Small intestine (tissue), 7 donors: Measurements from ENCODE around the gene DCDC2C. TPM values are rescaled to one million over a fixed set of nuclear protein-coding genes. Genes with fewer than 3 reads are reported as not detected.

Source experiments
- DNase-seq, 2 donors: peaks; one replicate each; pipeline versions ENCODE4 v3.0.0 to v3.0.0-alpha.2; 2013
- FAIRE-seq: peaks from 2 replicates; lab custom pipeline; 2012; peaks lifted over from hg19 to GRCh38; lab: Jason Lieb, UNC
- H3K27ac ChIP-seq, 3 donors: one replicate each; pipeline ENCODE4 v1.5.1; 2013; ENCODE audit warnings: low read length in 2 of 3, mild to moderate bottlenecking in 2 of 3, control low read depth in 1 of 3, inconsistent platforms in 1 of 3, low read depth in 1 of 3, moderate library complexity in 1 of 3
- H3K27me3 ChIP-seq, 3 donors: one replicate each; pipeline ENCODE4 v1.6.1; 2013; ENCODE audit warnings: low read length in 3 of 3, inconsistent platforms in 1 of 3; ENCODE audit not compliant: control insufficient read depth in 3 of 3, insufficient read depth in 3 of 3
- H3K36me3 ChIP-seq, 3 donors: one replicate each; pipeline ENCODE4 v1.6.1; 2013; ENCODE audit warnings: low read length in 3 of 3, inconsistent platforms in 1 of 3, low read depth in 1 of 3, mild to moderate bottlenecking in 1 of 3, moderate library complexity in 1 of 3; ENCODE audit not compliant: control insufficient read depth in 3 of 3, insufficient read depth in 2 of 3
- H3K4me1 ChIP-seq, 3 donors: one replicate each; pipeline ENCODE4 v1.6.1; 2013; ENCODE audit warnings: low read length in 2 of 3, inconsistent platforms in 1 of 3, low read depth in 1 of 3, mild to moderate bottlenecking in 1 of 3, moderate library complexity in 1 of 3; ENCODE audit not compliant: control insufficient read depth in 3 of 3, insufficient read depth in 2 of 3
- H3K4me3 ChIP-seq, 3 donors: one replicate each; pipeline ENCODE4 v1.5.1; 2013; ENCODE audit warnings: low read length in 3 of 3, control low read depth in 1 of 3, inconsistent platforms in 1 of 3, low read depth in 1 of 3, mild to moderate bottlenecking in 1 of 3, moderate library complexity in 1 of 3
- H3K9me3 ChIP-seq, 2 donors: one replicate each; pipeline ENCODE4 v1.6.1; 2013; ENCODE audit warnings: low read depth in 1 of 2, low read length in 1 of 2; ENCODE audit not compliant: control insufficient read depth in 2 of 2, insufficient read depth in 1 of 2
- WGBS, 3 donors: extraction: QIAGEN DNeasy Blood & Tissue Kit; methylation state at CpG; one replicate each; pipeline ENCODE4 v1.1.7; 2013; 5-methylcytosine and 5-hydroxymethylcytosine counted together
- polyA plus RNA-seq, 4 donors: library from polyadenylated mRNA; stranded (reverse) in 3 of 4; unstranded in 1 of 4; fragments of 200-250 nt in 3 of 4; fragments of 120-200 nt in 1 of 4; gene quantifications; one replicate each; pipeline versions ENCODE4 v1.2.1 to v1.2.3, GENCODE V29; 2013
- donor health status: healthy with polysubstance abuse.
- donor health status: control.
- donor health status: control.
- donor health status: Bipolar disorder and iron deficiency.
- donor health status: healthy.

Gene DCDC2C
- polyA plus RNA-seq, 4 donors, result not detected

GRCh38 chr2:3667151-3667631, 36.2 kb upstream of the DCDC2C start:
- DNase-seq (no peak), FAIRE-seq (no peak)
- Histone ChIP-seq H3K4me1 (no peaks in the 10 kb centered on the region), H3K36me3 (no peaks in the 10 kb centered on the region), H3K27me3 (peaks cover 0 to 2% (median 0%) of the 10 kb centered on the region in 3 donors), H3K9me3 (no peaks in the 10 kb centered on the region), H3K27ac (no peak overlapping the region), H3K4me3 (no peak overlapping the region)
- 66 to 77% (median 74%) methylated on average over 23 of the region's 23 CpGs for WGBS, 3 donors

- DNase-seq (no peak), FAIRE-seq (no peak)
- 77 to 88% (median 79%) methylated on average over 8 of the region's 8 CpGs for WGBS, 3 donors
- H3K4me3 ChIP-seq, result no peak overlapping the region
- H3K27me3 ChIP-seq, result peaks cover 0 to 2% (median 0%) of the 10 kb centered on the region in 3 donors
- no peaks in the 10 kb centered on the region for H3K9me3 ChIP-seq
- no peaks in the 10 kb centered on the region for H3K36me3 ChIP-seq
- no peak overlapping the region for H3K27ac ChIP-seq
- no peaks in the 10 kb centered on the region for H3K4me1 ChIP-seq
Observed at GRCh38 chr2:3669656-3670055, 33.7 kb upstream of the DCDC2C start.

- FAIRE-seq, result no peak
- no peak overlapping the region for H3K27ac ChIP-seq
- H3K4me1 ChIP-seq, result no peaks in the 10 kb centered on the region
- no peak overlapping the region for H3K4me3 ChIP-seq
- 87 to 88% (median 88%) methylated on average over 15 of the region's 15 CpGs for WGBS, 3 donors
- H3K36me3 ChIP-seq, result no peaks in the 10 kb centered on the region
- H3K9me3 ChIP-seq, result no peaks in the 10 kb centered on the region
- DNase-seq, result no peak
- H3K27me3 ChIP-seq, result peaks cover 0 to 2% (median 0%) of the 10 kb centered on the region in 3 donors
Observed at GRCh38 chr2:3670376-3670775, 33.0 kb upstream of the DCDC2C start.

- FAIRE-seq, result no peak
- H3K4me3 ChIP-seq, result no peak overlapping the region
- no peaks in the 10 kb centered on the region for H3K9me3 ChIP-seq
- WGBS, 3 donors, result 79 to 87% (median 84%) methylated on average over 11 of the region's 11 CpGs
- H3K27ac ChIP-seq, result no peak overlapping the region
- H3K27me3 ChIP-seq, result peaks cover 0 to 2% (median 0%) of the 10 kb centered on the region in 3 donors
- H3K4me1 ChIP-seq, result no peaks in the 10 kb centered on the region
- DNase-seq, result no peak
- no peaks in the 10 kb centered on the region for H3K36me3 ChIP-seq
Observed at GRCh38 chr2:3670941-3671340, 32.4 kb upstream of the DCDC2C start.

- no peaks in the 10 kb centered on the region for H3K36me3 ChIP-seq
- H3K4me3 ChIP-seq, result no peak overlapping the region
- H3K4me1 ChIP-seq, result no peaks in the 10 kb centered on the region
- no peak overlapping the region for H3K27ac ChIP-seq
- H3K9me3 ChIP-seq, result no peaks in the 10 kb centered on the region
- FAIRE-seq (no peak), DNase-seq (no peak)
- 75 to 81% (median 77%) methylated on average over 7 to 9 of the region's 9 CpGs for WGBS, 3 donors
- no peaks in the 10 kb centered on the region for H3K27me3 ChIP-seq
Observed at GRCh38 chr2:3672861-3673678, 30.3 kb upstream of the DCDC2C start.

- no peaks in the 10 kb centered on the region for H3K9me3 ChIP-seq
- 81 to 91% (median 88%) methylated on average over 9 of the region's 9 CpGs for WGBS, 3 donors
- FAIRE-seq (no peak), DNase-seq (no peak)
- H3K36me3 ChIP-seq, result no peaks in the 10 kb centered on the region
- H3K4me3 ChIP-seq, result no peak overlapping the region
- no peaks in the 10 kb centered on the region for H3K27me3 ChIP-seq
- no peak overlapping the region for H3K27ac ChIP-seq
- no peaks in the 10 kb centered on the region for H3K4me1 ChIP-seq
Observed at GRCh38 chr2:3674066-3674845, 29.1 kb upstream of the DCDC2C start.

GRCh38 chr2:3675687-3676086, 27.7 kb upstream of the DCDC2C start:
- H3K27me3 ChIP-seq, result no peaks in the 10 kb centered on the region
- no peak overlapping the region for H3K4me3 ChIP-seq
- H3K36me3 ChIP-seq, result no peaks in the 10 kb centered on the region
- FAIRE-seq, result no peak
- no peak for DNase-seq
- 78 to 88% (median 87%) methylated on average over 4 of the region's 4 CpGs for WGBS, 3 donors
- no peak overlapping the region for H3K27ac ChIP-seq
- H3K4me1 ChIP-seq, result no peaks in the 10 kb centered on the region
- H3K9me3 ChIP-seq, result no peaks in the 10 kb centered on the region

- Histone ChIP-seq H3K4me1 (no peaks in the 10 kb centered on the region), H3K4me3 (no peak overlapping the region), H3K9me3 (no peaks in the 10 kb centered on the region), H3K27me3 (no peaks in the 10 kb centered on the region), H3K36me3 (no peaks in the 10 kb centered on the region), H3K27ac (no peak overlapping the region)
- WGBS, 3 donors, result 80 to 84% (median 82%) methylated on average over 9 of the region's 9 CpGs
- DNase-seq (no peak), FAIRE-seq (no peak)
Observed at GRCh38 chr2:3677436-3677835, 25.9 kb upstream of the DCDC2C start.
